ENCODE measurements around the gene PAPPA2.

PAPPA2 gene

GRCh38 chr1:176669782-176670181 lies 206.8 kb downstream of the PAPPA2 start:
- Histone ChIP-seq H3K9me3 (ENCODE audit: control insufficient read depth, low read length) (no peaks in the 10 kb centered on the region), H3K4me2 (ENCODE audit: low read length) (no peak overlapping the region), H3K27ac (no peak overlapping the region), H3K4me1 (no peaks in the 10 kb centered on the region), H3K79me2 (no peaks in the 10 kb centered on the region), H3K36me3 (ENCODE audit: control insufficient read depth, insufficient read depth, low read length) (no peaks in the 10 kb centered on the region), H3K9ac (no peak overlapping the region), H3K4me3 (ENCODE audit: low read depth, low read length) (no peak overlapping the region), H3K27me3 (ENCODE audit: control insufficient read depth, insufficient read depth, low read length) (no peaks in the 10 kb centered on the region), H2AFZ (no peak overlapping the region)
- TF ChIP-seq, protein P1, sequence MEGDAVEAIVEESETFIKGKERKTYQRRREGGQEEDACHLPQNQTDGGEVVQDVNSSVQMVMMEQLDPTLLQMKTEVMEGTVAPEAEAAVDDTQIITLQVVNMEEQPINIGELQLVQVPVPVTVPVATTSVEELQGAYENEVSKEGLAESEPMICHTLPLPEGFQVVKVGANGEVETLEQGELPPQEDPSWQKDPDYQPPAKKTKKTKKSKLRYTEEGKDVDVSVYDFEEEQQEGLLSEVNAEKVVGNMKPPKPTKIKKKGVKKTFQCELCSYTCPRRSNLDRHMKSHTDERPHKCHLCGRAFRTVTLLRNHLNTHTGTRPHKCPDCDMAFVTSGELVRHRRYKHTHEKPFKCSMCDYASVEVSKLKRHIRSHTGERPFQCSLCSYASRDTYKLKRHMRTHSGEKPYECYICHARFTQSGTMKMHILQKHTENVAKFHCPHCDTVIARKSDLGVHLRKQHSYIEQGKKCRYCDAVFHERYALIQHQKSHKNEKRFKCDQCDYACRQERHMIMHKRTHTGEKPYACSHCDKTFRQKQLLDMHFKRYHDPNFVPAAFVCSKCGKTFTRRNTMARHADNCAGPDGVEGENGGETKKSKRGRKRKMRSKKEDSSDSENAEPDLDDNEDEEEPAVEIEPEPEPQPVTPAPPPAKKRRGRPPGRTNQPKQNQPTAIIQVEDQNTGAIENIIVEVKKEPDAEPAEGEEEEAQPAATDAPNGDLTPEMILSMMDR (IDR thresholded peaks at IDR 0.05), result no peak

GRCh38 chr1:176670853-176671252 lies 207.9 kb downstream of the PAPPA2 start:
- no peak overlapping the region for H3K4me2 ChIP-seq (ENCODE audit: low read length)
- H3K79me2 ChIP-seq, result no peaks in the 10 kb centered on the region
- no peaks in the 10 kb centered on the region for H3K9me3 ChIP-seq (ENCODE audit: control insufficient read depth, low read length)
- H3K4me1 ChIP-seq, result no peaks in the 10 kb centered on the region
- no peaks in the 10 kb centered on the region for H3K36me3 ChIP-seq (ENCODE audit: control insufficient read depth, insufficient read depth, low read length)
- no peak overlapping the region for H3K27ac ChIP-seq
- H3K4me3 ChIP-seq (ENCODE audit: low read depth, low read length), result no peak overlapping the region
- H3K9ac ChIP-seq, result no peak overlapping the region
- no peaks in the 10 kb centered on the region for H3K27me3 ChIP-seq (ENCODE audit: control insufficient read depth, insufficient read depth, low read length)
- TF ChIP-seq, protein P1 (IDR thresholded peaks at IDR 0.05), result no peak
- no peak overlapping the region for H2AFZ ChIP-seq

- Histone ChIP-seq H3K36me3 (ENCODE audit: control insufficient read depth, insufficient read depth, low read length) (no peaks in the 10 kb centered on the region), H3K9ac (no peak overlapping the region), H3K4me3 (ENCODE audit: low read depth, low read length) (no peak overlapping the region), H2AFZ (no peak overlapping the region), H3K27ac (no peak overlapping the region), H3K9me3 (ENCODE audit: control insufficient read depth, low read length) (no peaks in the 10 kb centered on the region), H3K4me1 (no peaks in the 10 kb centered on the region), H3K27me3 (ENCODE audit: control insufficient read depth, insufficient read depth, low read length) (no peaks in the 10 kb centered on the region), H3K79me2 (no peaks in the 10 kb centered on the region), H3K4me2 (ENCODE audit: low read length) (no peak overlapping the region)
- TF ChIP-seq, protein P1 (IDR thresholded peaks at IDR 0.05), result no peak
Measured at GRCh38 chr1:176682830-176683535, 220.0 kb downstream of the PAPPA2 start.

DNA sequence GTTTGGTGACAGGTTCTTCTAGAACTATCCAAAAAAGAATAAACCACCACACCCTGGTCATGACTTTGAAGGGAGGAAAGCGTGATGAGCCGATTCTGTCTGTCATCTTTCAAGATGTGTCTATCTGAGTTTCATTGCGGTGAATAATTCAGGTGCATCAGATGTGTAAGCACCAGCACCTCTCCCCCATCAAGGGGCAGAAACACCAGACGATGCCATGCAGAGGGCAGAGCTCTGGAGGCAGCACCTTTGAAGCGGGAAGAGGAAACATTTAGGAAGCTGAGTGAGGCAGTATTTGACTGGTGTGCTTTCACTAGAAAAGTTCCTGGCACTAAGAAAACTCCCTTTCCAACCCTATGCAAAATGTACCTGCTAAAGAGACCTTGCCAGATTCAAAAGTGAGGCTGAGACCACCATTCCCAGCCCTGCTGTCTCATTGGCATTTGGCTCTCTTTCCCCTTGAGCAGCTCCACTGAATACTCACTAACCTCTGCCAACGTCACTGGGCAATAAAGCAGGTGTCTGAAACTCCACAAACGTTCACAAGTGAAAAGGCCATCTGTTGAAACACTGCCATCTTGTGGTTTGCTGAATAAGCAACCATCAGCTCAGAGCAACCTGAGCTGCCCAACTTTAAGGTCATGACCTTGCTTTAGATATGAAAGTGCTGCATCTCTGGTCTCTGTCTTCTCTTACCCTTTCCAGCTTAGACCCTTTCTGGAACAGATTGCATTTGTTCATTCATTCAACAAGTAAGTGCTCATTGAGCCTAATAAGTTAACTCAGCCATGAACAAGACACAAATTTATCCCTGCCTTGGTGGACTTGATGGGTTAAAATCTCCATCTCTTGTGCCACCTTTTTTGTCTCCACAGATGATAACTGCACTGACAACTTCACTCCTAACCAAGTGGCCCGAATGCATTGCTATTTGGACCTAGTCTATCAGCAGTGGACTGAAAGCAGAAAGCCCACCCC lies 228.6 kb downstream of the PAPPA2 start:
- TF ChIP-seq, protein P1 (IDR thresholded peaks at IDR 0.05), result peak; percentile 52

More for the DNA sequence above, 228.6 kb downstream of the PAPPA2 start:
- Histone ChIP-seq H3K27me3 (ENCODE audit: control insufficient read depth, insufficient read depth, low read length) (no peaks in the 10 kb centered on the region), H3K79me2 (no peaks in the 10 kb centered on the region), H3K4me1 (peaks cover 4% of the 10 kb centered on the region), H3K9me3 (ENCODE audit: control insufficient read depth, low read length) (no peaks in the 10 kb centered on the region), H3K4me2 (ENCODE audit: low read length) (no peak overlapping the region), H3K9ac (no peak overlapping the region), H3K27ac (no peak overlapping the region), H2AFZ (no peak overlapping the region), H3K36me3 (ENCODE audit: control insufficient read depth, insufficient read depth, low read length) (no peaks in the 10 kb centered on the region), H3K4me3 (ENCODE audit: low read depth, low read length) (no peak overlapping the region)
